Muscle of leg (tissue), 9 donors: ENCODE data around the gene ZNF789. TPM values are rescaled to one million over a fixed set of nuclear protein-coding genes. Genes with fewer than 3 reads are reported as not detected.

ENCODE experiments used
- polyA plus RNA-seq, 8 donors: library from polyadenylated mRNA; unstranded; fragments of 120-200 nt; gene quantifications; one replicate each; pipeline versions ENCODE4 v1.2.1 to v1.2.3, GENCODE V29; 2013; ENCODE audit warnings: inconsistent platforms in 1 of 8, low replicate concordance in 1 of 8; ENCODE audit not compliant: insufficient read length in 8 of 8, insufficient read depth in 1 of 8
- total RNA-seq: library from RNA; stranded (reverse); fragments of 120-200 nt; gene quantifications from one replicate; pipeline ENCODE4 v1.2.4, GENCODE V29; 2013

ZNF789 gene
- total and polyA plus RNA-seq, 9 donors = 14.8 to 53.8 (median 22.0) TPM

Other genes starting within 250 kb of the ZNF789 start
- not detected for gene MYH16, start 200.1 kb upstream of the ZNF789 start, total RNA-seq
- gene MYH16, start 200.1 kb upstream of the ZNF789 start, polyA plus RNA-seq = under 1 TPM; 0.11 to 0.56 (median 0.22) TPM
- 54.6 TPM for gene ARPC1A, start 147.0 kb upstream of the ZNF789 start, total RNA-seq
- 10 to 100 TPM; 55.1 to 90.3 (median 66.6) TPM for gene ARPC1A, start 147.0 kb upstream of the ZNF789 start, polyA plus RNA-seq
- 51.3 TPM for gene ARPC1B, start 98.2 kb upstream of the ZNF789 start, total RNA-seq
- 10 to 100 TPM; 39.6 to 66.7 (median 50.2) TPM for gene ARPC1B, start 98.2 kb upstream of the ZNF789 start, polyA plus RNA-seq
- 64.8 TPM for gene PDAP1, start 64.3 kb upstream of the ZNF789 start, total RNA-seq
- gene PDAP1, start 64.3 kb upstream of the ZNF789 start, polyA plus RNA-seq = 100 to 1,000 TPM; 119 to 155 (median 138) TPM
- gene BUD31, start 63.9 kb upstream of the ZNF789 start, total RNA-seq = 72.8 TPM
- 10 to 100 TPM; 74.5 to 88.5 (median 79.7) TPM for gene BUD31, start 63.9 kb upstream of the ZNF789 start, polyA plus RNA-seq
- gene PTCD1, start 34.1 kb upstream of the ZNF789 start, total RNA-seq = 4.3 TPM
- gene PTCD1, start 34.1 kb upstream of the ZNF789 start, polyA plus RNA-seq = 1 to 10 TPM; 2.9 to 6.0 (median 4.2) TPM
- 31.8 TPM for gene CPSF4, start 33.9 kb upstream of the ZNF789 start, total RNA-seq
- gene CPSF4, start 33.9 kb upstream of the ZNF789 start, polyA plus RNA-seq = 10 to 100 TPM; 29.2 to 48.3 (median 35.8) TPM
- 498 TPM for gene ATP5MF, start 6.7 kb upstream of the ZNF789 start, total RNA-seq
- 100 to 1,000 TPM; 336 to 432 (median 388) TPM for gene ATP5MF, start 6.7 kb upstream of the ZNF789 start, polyA plus RNA-seq
- gene ZNF394, start 27.4 kb downstream of the ZNF789 start, total RNA-seq = 19.9 TPM
- gene ZNF394, start 27.4 kb downstream of the ZNF789 start, polyA plus RNA-seq = 10 to 100 TPM in 4 of 8 donors, 1 to 10 TPM in 4; 7.9 to 11.2 (median 9.9) TPM
- gene ZKSCAN5, start 31.8 kb downstream of the ZNF789 start, total RNA-seq = 10.7 TPM
- 10 to 100 TPM in 2 of 8 donors, 1 to 10 TPM in 6; 7.1 to 11.5 (median 9.5) TPM for gene ZKSCAN5, start 31.8 kb downstream of the ZNF789 start, polyA plus RNA-seq
- gene FAM200A, start 79.2 kb downstream of the ZNF789 start, total RNA-seq = 8.3 TPM
- gene FAM200A, start 79.2 kb downstream of the ZNF789 start, polyA plus RNA-seq = 10 to 100 TPM in 1 of 8 donors, 1 to 10 TPM in 7; 8.0 to 10.1 (median 8.9) TPM
- 46.2 TPM for gene ZNF655, start 85.8 kb downstream of the ZNF789 start, total RNA-seq
- gene ZNF655, start 85.8 kb downstream of the ZNF789 start, polyA plus RNA-seq = 10 to 100 TPM; 32.3 to 51.9 (median 38.3) TPM
- 0.89 TPM for gene TMEM225B, start 125.4 kb downstream of the ZNF789 start, total RNA-seq
- 1 to 10 TPM in 3 of 8 donors, under 1 TPM in 5; 0.37 to 1.3 (median 0.72) TPM for gene TMEM225B, start 125.4 kb downstream of the ZNF789 start, polyA plus RNA-seq
- 11.2 TPM for gene ZSCAN25, start 144.1 kb downstream of the ZNF789 start, total RNA-seq
- gene ZSCAN25, start 144.1 kb downstream of the ZNF789 start, polyA plus RNA-seq = 10 to 100 TPM in 4 of 8 donors, 1 to 10 TPM in 4; 8.9 to 12.5 (median 9.9) TPM
- 0.93 TPM for gene CYP3A5, start 207.1 kb downstream of the ZNF789 start, total RNA-seq
- 1 to 10 TPM in 3 of 8 donors, under 1 TPM in 5; 0.40 to 8.1 (median 0.83) TPM for gene CYP3A5, start 207.1 kb downstream of the ZNF789 start, polyA plus RNA-seq